ENCODE results near the gene PLCB1.

Gene PLCB1

DNA sequence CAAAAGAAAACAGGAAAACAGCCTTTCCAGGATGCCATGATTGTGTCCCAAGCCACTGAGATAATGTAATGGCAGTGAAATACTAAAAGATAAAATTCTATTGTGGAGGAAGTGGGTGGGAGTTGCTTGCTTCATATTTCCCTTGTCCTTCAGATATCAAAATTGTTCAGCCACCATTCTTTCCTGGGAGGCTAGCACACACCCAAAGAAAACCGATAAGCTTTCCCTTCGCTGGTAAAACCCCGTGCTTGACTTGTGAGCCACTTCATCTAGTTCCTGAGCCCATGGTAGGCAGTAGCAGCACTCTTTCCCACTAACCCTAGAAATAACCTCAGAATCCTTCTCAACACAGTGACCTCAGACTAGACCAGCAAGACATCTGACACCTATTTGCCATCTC is 579.4 kb downstream of the PLCB1 start:
- no peaks in the 10 kb centered on the region for H3F3A ChIP-seq (ENCODE audit: insufficient read depth, low read length)
- H3K36me3 ChIP-seq (ENCODE audit: insufficient read depth, low read length): no peaks in the 10 kb centered on the region
- H2AFZ ChIP-seq (ENCODE audit: low read length): no peak overlapping the region
- no peaks in the 10 kb centered on the region for H3K9me3 ChIP-seq (ENCODE audit: low read length)
- no peaks in the 10 kb centered on the region for H3K79me2 ChIP-seq (ENCODE audit: insufficient read depth, low read length)
- H3K4me2 ChIP-seq (ENCODE audit: low read length): no peak overlapping the region
- H3K27ac ChIP-seq (ENCODE audit: low read depth, low read length, poor library complexity, severe bottlenecking): no peak overlapping the region
- H3K9ac ChIP-seq (ENCODE audit: low read length): no peak overlapping the region
- no peaks in the 10 kb centered on the region for H3K4me1 ChIP-seq (ENCODE audit: insufficient read depth, low read length, severe bottlenecking)
- no peaks in the 10 kb centered on the region for H4K20me1 ChIP-seq (ENCODE audit: insufficient read depth, low read length)
- TF ChIP-seq EZH2 (IDR thresholded peaks at IDR 0.05; ENCODE audit: borderline replicate concordance, low read length) (no peak), CTCF (IDR thresholded peaks at IDR 0.05; ENCODE audit: low read length) (no peak)
- no peaks in the 10 kb centered on the region for H3K9me2 ChIP-seq (ENCODE audit: low read depth, low read length)
- no peaks in the 10 kb centered on the region; the same call in 1 of the 2 replicates for H3K27me3 ChIP-seq (ENCODE audit: insufficient read depth, low read length)
- H3K4me3 ChIP-seq (ENCODE audit: low read depth, low read length, poor library complexity, severe bottlenecking): no peak overlapping the region

GRCh38 chr20:8714206-8714605 is 582.1 kb downstream of the PLCB1 start:
- no peaks in the 10 kb centered on the region; the same call in 1 of the 2 replicates for H3K27me3 ChIP-seq (ENCODE audit: insufficient read depth, low read length)
- H2AFZ ChIP-seq (ENCODE audit: low read length): no peak overlapping the region
- TF ChIP-seq EZH2 (IDR thresholded peaks at IDR 0.05; ENCODE audit: borderline replicate concordance, low read length) (no peak), CTCF (IDR thresholded peaks at IDR 0.05; ENCODE audit: low read length) (no peak)
- H3F3A ChIP-seq (ENCODE audit: insufficient read depth, low read length): no peaks in the 10 kb centered on the region
- no peaks in the 10 kb centered on the region for H3K36me3 ChIP-seq (ENCODE audit: insufficient read depth, low read length)
- H3K4me1 ChIP-seq (ENCODE audit: insufficient read depth, low read length, severe bottlenecking): no peaks in the 10 kb centered on the region
- H3K9me2 ChIP-seq (ENCODE audit: low read depth, low read length): no peaks in the 10 kb centered on the region
- no peak overlapping the region for H3K4me3 ChIP-seq (ENCODE audit: low read depth, low read length, poor library complexity, severe bottlenecking)
- H4K20me1 ChIP-seq (ENCODE audit: insufficient read depth, low read length): no peaks in the 10 kb centered on the region
- H3K79me2 ChIP-seq (ENCODE audit: insufficient read depth, low read length): no peaks in the 10 kb centered on the region
- H3K9me3 ChIP-seq (ENCODE audit: low read length): no peaks in the 10 kb centered on the region
- H3K4me2 ChIP-seq (ENCODE audit: low read length): no peak overlapping the region
- no peak overlapping the region for H3K27ac ChIP-seq (ENCODE audit: low read depth, low read length, poor library complexity, severe bottlenecking)
- H3K9ac ChIP-seq (ENCODE audit: low read length): no peak overlapping the region

GRCh38 chr20:8718279-8718678 is 586.2 kb downstream of the PLCB1 start:
- Histone ChIP-seq H3F3A (ENCODE audit: insufficient read depth, low read length) (no peaks in the 10 kb centered on the region), H3K9me3 (ENCODE audit: low read length) (no peaks in the 10 kb centered on the region), H3K4me2 (ENCODE audit: low read length) (no peak overlapping the region), H4K20me1 (ENCODE audit: insufficient read depth, low read length) (no peaks in the 10 kb centered on the region), H3K27ac (ENCODE audit: low read depth, low read length, poor library complexity, severe bottlenecking) (no peak overlapping the region), H3K4me1 (ENCODE audit: insufficient read depth, low read length, severe bottlenecking) (peaks cover 10% of the 10 kb centered on the region), H3K9ac (ENCODE audit: low read length) (no peak overlapping the region), H3K4me3 (ENCODE audit: low read depth, low read length, poor library complexity, severe bottlenecking) (no peak overlapping the region), H3K79me2 (ENCODE audit: insufficient read depth, low read length) (no peaks in the 10 kb centered on the region), H3K9me2 (ENCODE audit: low read depth, low read length) (no peaks in the 10 kb centered on the region), H3K36me3 (ENCODE audit: insufficient read depth, low read length) (no peaks in the 10 kb centered on the region), H3K27me3 (ENCODE audit: insufficient read depth, low read length) (no peaks in the 10 kb centered on the region; the same call in 1 of the 2 replicates), H2AFZ (ENCODE audit: low read length) (no peak overlapping the region)
- TF ChIP-seq CTCF (IDR thresholded peaks at IDR 0.05; ENCODE audit: low read length) (no peak), EZH2 (IDR thresholded peaks at IDR 0.05; ENCODE audit: borderline replicate concordance, low read length) (no peak)
